Activated gamma-delta T cell treated with Interleukin-2 at 50 U/mL for 16 hours (primary cell): ENCODE data around the gene RASGEF1B.
"Not testable (repeated sequence)": the region's sequence is repeated elsewhere in the genome, so short reads cannot be mapped to it uniquely, and the experiment has no call there.

Source experiments
- DNase-seq: peaks from one replicate; pipeline ENCODE4 v3.0.0-alpha.2; 2020

Gene RASGEF1B

GRCh38 chr4:81498046-81498445 lies 26.3 kb upstream of the RASGEF1B start:
- no peak for DNase-seq

DNA sequence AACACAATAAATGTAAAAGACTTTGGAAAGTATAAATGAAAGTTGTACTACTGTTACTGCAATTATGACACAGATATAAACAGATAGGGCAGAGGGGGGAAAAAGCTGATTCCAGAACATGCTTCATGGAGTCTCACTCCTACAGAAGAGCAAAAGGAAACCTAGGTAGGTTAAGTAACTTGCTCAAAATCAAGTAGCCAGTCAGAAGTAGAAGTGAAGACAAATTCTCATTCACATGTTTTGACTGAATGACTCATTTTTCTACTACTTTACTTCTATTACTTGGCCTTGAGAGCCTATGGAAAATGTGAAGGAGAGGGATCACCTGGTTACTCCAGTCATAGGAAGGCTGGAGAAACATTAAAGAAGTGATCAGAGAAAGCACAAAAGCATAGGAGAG lies 23.6 kb upstream of the RASGEF1B start:
- no peak for DNase-seq

DNA sequence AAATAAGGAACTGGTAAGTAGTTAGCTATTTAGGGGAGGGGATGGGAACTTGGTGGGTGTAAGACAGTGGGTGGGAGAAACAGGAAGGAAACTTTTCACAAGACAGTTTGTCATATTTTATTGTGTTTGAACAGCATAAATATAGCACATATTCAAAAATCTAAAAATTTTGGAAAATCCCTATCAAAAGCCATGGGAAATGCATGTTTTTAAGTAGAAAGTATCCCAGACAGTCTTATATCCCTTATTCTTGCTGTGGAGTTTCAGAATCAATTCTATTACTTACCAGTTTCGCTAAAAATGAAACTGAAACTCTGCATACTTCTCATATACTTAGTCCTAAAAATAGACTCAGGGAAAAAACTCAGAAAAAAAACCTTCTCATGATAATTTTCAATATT lies 22.3 kb upstream of the RASGEF1B start:
- no peak for DNase-seq

DNA sequence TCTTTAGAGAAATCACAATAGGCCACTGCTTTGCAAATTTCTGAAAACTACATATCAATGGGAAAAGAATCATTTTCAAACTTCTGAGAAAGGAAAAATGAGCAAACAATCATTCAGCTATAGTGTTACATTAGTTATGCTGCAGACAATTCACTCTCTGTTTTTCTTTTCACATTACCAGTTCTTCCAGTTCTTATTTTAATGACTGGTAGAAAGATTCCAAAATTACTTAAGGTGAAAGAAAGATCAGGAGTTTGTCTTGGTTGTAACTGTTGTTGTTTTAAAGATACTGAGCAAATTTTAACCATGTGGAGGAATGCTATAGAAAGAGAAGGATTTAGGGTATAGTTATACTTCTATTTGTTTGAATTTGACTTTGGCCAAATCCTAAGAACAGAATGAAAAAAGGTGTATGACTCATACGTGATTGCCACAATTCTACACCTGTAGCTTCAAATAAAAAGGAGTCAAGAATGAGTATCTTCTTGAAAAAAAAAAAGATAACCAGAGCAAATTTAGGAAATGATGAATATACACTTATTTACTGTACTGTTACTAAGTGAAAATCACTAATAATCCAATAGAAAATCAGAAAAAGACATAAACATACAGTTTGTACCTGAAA lies 21.0 kb upstream of the RASGEF1B start:
- DNase-seq: no peak

DNA sequence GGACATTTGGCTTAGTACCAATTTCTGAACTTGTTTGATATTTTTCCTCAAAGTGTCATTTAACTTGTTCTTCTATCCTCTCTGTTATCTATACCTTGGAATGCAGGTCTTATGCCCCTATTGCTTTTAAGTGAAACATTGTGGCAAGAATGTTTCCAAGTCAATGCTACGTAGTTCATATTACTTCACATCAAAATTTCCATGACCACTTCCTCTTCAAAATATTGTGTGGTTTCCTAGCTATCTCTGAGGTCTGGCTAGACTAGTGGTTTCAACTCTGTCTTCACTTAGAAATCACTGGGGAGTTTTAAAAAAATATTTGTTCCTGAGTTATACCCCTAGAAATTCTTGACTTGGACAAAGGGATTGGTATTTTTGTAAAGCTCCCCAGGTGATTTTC lies 20.2 kb upstream of the RASGEF1B start:
- no peak for DNase-seq

DNA sequence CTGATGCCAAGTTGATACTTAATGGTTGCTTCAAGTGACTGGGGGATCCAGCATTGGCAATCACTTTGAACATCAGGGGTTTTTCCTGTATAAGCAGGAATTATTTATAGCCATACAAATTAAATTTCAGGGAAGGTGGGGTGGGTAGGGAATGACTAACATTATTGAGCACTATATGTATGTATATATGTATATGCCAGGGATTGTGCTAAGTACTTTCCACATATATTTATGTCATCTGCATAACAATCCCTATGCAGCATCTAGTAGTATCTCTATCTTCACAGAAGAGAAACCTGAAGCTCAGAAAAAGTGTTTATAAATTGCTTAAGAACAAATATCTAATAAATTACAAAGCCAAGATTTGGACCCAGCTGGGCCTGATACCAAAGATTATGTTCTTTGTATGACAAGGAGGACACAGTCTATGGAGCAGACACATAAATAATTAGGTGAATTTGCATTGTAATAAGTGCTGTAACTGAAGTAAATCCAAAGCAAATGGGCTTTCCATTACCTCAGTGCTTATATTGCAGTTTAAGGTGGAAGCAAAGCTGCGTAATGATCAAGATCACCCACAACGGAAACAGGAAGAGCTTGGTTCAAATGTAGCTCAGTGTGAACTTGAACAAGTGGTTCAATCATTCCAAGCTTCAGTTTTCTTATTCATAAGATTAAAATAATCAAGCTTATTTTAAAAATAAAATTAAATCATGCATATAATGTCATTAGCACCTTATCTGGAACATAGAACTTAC lies 18.9 kb upstream of the RASGEF1B start:
- no peak for DNase-seq

GRCh38 chr4:81486502-81486901 lies 14.8 kb upstream of the RASGEF1B start:
- no peak for DNase-seq

- DNase-seq: no peak
These were observed 13.7 kb upstream of the RASGEF1B start for GRCh38 chr4:81485310-81485980.

DNA sequence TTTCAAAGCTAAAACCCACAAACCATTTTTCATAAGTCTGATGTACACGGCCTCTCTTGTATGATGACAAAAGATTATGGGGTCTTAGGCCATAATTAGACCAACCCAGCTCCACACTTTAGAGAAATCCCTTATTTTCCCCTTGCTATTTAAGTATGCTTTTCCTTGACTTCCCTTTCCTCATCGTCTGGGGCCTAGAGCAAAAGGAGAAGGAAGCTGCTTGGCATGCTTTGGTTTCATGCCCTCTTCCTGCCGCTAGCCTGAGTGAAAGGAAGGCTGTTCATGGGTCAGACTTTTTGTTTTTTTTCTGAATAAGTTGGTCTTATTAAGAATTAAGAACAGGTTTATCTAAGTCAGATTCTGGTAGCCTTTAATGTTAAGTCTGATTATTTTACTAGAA lies 10.6 kb upstream of the RASGEF1B start:
- no peak for DNase-seq

- DNase-seq: no peak
These were observed 9.4 kb upstream of the RASGEF1B start for GRCh38 chr4:81481151-81481550.

GRCh38 chr4:81479573-81479972 lies 7.9 kb upstream of the RASGEF1B start:
- not testable (repeated sequence) for DNase-seq

GRCh38 chr4:81473331-81474265 lies 1.9 kb upstream of the RASGEF1B start:
- not testable (repeated sequence) for DNase-seq

DNA sequence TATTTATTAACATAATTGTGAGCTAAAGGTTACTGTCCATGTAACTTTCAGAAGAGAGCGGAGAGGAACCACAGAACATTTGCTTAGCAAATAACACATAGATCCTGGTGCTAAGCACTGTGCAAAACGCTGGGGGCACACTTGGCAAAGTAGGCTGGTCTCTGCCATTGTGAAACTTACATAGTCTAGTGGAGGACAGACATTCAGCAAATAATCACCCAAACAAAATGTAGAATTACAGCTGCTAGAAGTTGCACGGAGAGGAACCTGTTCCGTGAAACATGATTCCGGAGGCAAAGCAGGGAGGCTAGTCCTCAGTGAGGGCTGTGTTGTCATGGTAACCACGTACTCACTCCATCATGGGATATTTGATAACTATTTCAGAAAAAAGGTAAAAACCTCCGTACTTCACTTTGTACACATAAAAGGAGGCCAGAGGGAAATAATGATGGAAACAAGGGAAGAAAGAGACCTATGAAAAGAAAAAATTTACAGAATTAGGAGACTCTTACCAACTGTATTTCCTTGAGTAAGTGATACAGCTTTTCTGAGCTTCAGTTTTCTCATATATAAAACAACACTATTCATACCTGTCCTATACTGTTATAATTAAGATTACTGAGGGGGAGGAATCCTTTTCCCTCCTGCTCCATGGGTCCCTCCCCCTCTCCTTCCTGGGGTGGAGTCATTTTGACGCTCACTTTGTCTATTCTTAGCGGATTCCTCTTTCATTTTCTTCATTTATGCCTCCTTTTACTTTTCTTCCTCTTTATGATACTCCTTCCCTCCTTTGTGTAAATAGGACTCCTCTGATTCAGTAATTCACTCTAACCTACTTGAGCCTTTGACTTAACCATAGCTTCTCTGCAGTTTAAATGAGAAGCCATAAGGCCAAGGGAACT lies 825 bp upstream of the RASGEF1B start:
- DNase-seq: peak; percentile 47

DNA sequence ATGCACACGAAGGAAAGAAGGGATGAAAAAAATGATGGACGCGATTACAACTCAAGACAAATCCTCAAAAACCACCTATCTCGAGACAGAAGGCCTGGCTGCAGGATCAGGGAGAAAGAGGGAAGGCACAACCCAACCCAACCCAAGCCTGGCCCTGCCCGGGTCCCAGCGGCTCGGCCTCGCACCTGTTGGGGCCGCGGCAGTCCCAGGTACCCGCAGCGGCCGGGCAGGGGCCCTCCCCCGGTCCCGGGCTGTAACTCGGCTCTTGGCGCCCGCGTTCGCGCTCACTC lies 464 bp downstream of the RASGEF1B start:
- DNase-seq: no peak

GRCh38 chr4:81470456-81471297 lies 1.0 kb downstream of the RASGEF1B start:
- peak; percentile 29 for DNase-seq

DNA sequence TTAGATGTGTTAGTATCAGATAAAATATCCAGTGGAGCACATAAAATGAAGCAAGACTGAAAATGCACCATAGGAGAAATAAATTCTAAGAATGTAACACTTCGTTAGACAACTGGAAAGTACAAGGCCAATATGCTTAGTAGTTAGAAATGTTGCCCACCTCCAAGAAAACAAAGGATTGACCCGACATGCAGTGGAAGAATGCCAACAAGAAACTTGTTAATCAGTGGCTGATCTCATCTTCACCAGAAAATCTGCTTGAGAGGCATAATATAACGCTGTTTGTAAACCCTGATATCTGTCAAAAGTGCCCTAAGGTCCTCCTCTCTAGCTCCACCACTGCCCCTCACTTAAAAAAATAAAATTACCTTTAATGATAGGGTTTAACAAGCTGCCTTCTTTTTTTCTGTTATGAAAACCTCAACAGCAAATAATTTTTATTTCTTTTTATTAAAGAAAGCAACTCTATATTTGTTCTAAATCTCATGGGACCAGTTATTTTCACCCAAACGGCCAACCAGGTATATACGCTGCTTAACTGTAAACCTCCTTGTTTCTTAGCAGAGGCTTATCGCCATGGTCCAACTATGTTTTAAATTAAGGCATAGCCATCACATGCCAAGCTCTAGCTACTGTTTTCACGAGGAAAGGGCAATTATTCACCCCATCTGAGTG lies 1.8 kb downstream of the RASGEF1B start:
- no peak for DNase-seq

DNA sequence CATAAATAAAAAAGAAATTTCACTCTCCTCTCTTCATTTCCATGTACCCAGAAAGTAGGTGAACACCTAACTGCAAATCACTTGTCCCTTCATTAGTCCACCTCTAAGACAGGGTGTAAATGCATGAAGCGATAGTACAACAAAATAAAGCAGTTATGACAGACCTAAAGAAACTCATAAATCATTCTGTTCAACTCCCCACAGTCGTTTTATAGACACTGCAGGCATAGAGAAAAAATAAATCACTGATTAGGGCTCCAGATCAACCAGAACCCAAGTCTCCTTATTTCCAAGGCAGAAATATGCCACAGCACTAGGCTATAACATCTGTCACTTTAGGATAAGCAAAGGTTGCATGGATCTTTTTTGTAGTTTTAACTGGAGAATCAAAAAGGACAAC lies 3.0 kb downstream of the RASGEF1B start:
- DNase-seq: no peak

DNA sequence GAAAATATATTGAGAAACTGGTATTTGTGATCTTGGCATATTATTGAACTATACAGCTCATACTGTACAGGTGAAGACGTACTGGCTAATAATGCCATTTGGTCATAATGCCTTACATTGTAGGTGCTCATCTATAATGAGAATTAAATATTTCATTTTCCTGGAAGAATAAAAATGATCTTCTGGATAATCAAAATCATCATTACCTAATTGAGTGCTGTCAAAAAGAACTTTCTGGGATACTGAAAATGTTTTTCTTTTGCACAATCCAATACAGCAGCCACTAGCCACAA lies 4.1 kb downstream of the RASGEF1B start:
- no peak for DNase-seq

- DNase-seq: peak; percentile 77
These were observed 4.7 kb downstream of the RASGEF1B start for GRCh38 chr4:81466841-81467671.
